ENCODE data around the gene GTF3C6. TPM values are rescaled to one million over a fixed set of nuclear protein-coding genes. Genes with fewer than 3 reads are reported as not detected.
A peak's percentile ranks its signal among the peaks of the same experiment; 100 is the strongest.

Gene GTF3C6
- total and polyA plus RNA-seq, 2 of the 13 experiments (the other 11 are each of a cell fraction or from before 2014, with no cell fraction given) = 21.6 to 160 TPM

- TF ChIP-seq MLXIP (CRISPR knock-in tag; IDR thresholded peaks at IDR 0.05; ENCODE audit: borderline replicate concordance) = no peak
- no peak for TF ChIP-seq ZNF367 (CRISPR knock-in tag; IDR thresholded peaks at IDR 0.05; ENCODE audit: borderline replicate concordance)
- TF ChIP-seq FOXK2 (IDR thresholded peaks at IDR 0.05) = no peak
- TF ChIP-seq RBFOX2 (IDR thresholded peaks at IDR 0.05; ENCODE audit: low read depth, low read length) = no peak
Measured at GRCh38 chr6:110934381-110934898, 24.1 kb upstream of the GTF3C6 start (continued).

GRCh38 chr6:110935171-110935570 lies 23.3 kb upstream of the GTF3C6 start:
- Histone ChIP-seq H3K9ac (ENCODE audit: insufficient read depth, low read depth, low read length) (no peak overlapping the region), H3K79me2 (ENCODE audit: insufficient read depth, low read length) (no peaks in the 10 kb centered on the region), H4K20me1 (ENCODE audit: insufficient read depth, low read length) (no peaks in the 10 kb centered on the region), H3K36me3 (replicated peaks in 1 of 2; ENCODE audit: control insufficient read depth in 1 of 2, insufficient read depth in 2 of 2, low read length in 2 of 2) (no peaks in the 10 kb centered on the region), H3K27ac (ENCODE audit: extremely low read length, insufficient read depth, low read length) (no peak overlapping the region), H3K4me2 (ENCODE audit: low read depth, low read length) (no peak overlapping the region), H3K4me3 (replicated peaks in 1 of 3; ENCODE audit: insufficient read depth in 1 of 3, low read depth in 2 of 3, low read length in 3 of 3) (no peak overlapping the region), H3K9me3 (ENCODE audit: low read length) (no peaks in the 10 kb centered on the region), H2AFZ (ENCODE audit: low read length) (no peak overlapping the region), H3K4me1 (ENCODE audit: insufficient read depth, low read length) (peaks cover 13% of the 10 kb centered on the region; the same call in 1 of the 2 replicates), H3K27me3 (ENCODE audit: control insufficient read depth in 1 of 2, insufficient read depth in 2 of 2, low read length in 2 of 2) (no peaks in the 10 kb centered on the region; a peak in 1 of 5 replicates)
- no peak for DNase-seq (ENCODE audit: low spot score)
- no peak for FAIRE-seq
- in situ Hi-C loops (cut with HindIII; ENCODE audit: extremely low pct_ligation_motif_present, low pct_unique_long_range_greater_than_20kb) (no loop called here), intact Hi-C loops (cut with micrococcal nuclease; ENCODE audit: unreplicated experiment) (no loop called here)
- TF ChIP-seq ZNF629 (CRISPR knock-in tag; conservative IDR thresholded peaks at IDR 0.05) (peak; percentile 66), CEBPB (IDR thresholded peaks at IDR 0.05; ENCODE audit: borderline replicate concordance, low read depth, low read length) (no peak)
- no peak for ATAC-seq
- CTCF ChIA-PET (ENCODE audit: low intra/inter-chr PET ratio, low total read pairs) = no interaction called here
- 74% methylated on average over 6 of the region's 6 CpGs for WGBS (ENCODE audit: low lambda C conversion rate)
- POLR2A ChIA-PET = no interaction called here
- no TSS peak for BruUV-seq (replicated peaks)
